HCT116 (cell line): ENCODE measurements around the gene ZCCHC9. TPM values are rescaled to one million over a fixed set of nuclear protein-coding genes. Genes with fewer than 3 reads are reported as not detected.

ENCODE experiments used
- ATAC-seq: fragments of 200-7000 bp; cut with Tn5 transposase; 2 replicates; pipeline ENCODE4 v1.9.1; 2020; ENCODE audit warnings: mild to moderate bottlenecking, moderate library complexity
- BruUV-seq: library from RNA; stranded (reverse); fragments of 400-500 nt; replicated peaks from 2 replicates; lab custom pipeline; 2021; lab: Mats Ljungman, UMichigan
- CTCF ChIA-PET: fragments of 300-600 bp; sonication (Branson Sonifier 250); formaldehyde crosslinking; loops from one replicate; lab custom pipeline; 2021; ENCODE audit warnings: antibody characterized with exemption; lab: Charles Lee
- POLR2A ChIA-PET: fragments of 300-600, 350-600 bp; sonication (Branson Sonifier 250); formaldehyde crosslinking; loops from one replicate; lab custom pipeline; 2021; ENCODE audit warnings: antibody characterized with exemption; lab: Charles Lee
- RAD21 ChIA-PET, 2 experiments: fragments of 300-600 bp; sonication (Branson Sonifier 250); formaldehyde crosslinking; loops; one replicate each; lab custom pipeline; 2023; ENCODE audit warnings: low total read pairs in 2 of 2; ENCODE audit not compliant: uncharacterized antibody in 2 of 2, unreplicated experiment in 2 of 2, low non-redundant PET in 1 of 2; lab: Charles Lee
- DNase-seq: peaks from one replicate; pipeline ENCODE4 v3.0.0-alpha.2; 2010; ENCODE audit warnings: low read depth, low spot score
- H2AFZ ChIP-seq: fragments of 200-600 bp; shearing (Covaris generic), sonication (generic); 2 replicates; pipeline ENCODE4 v1.6.1; 2017; ENCODE audit warnings: low read depth, mixed run types, mixed read lengths, antibody characterized with exemption, low read length; ENCODE audit not compliant: poor library complexity, severe bottlenecking
- H3K27ac ChIP-seq: 2 replicates; pipeline ENCODE4 v1.5.1; 2012; ENCODE audit warnings: low read depth, low read length
- H3K27me3 ChIP-seq: fragments of 200-600 bp; sonication (generic); 2 replicates; pipeline ENCODE4 v1.6.1; 2016; ENCODE audit warnings: mixed run types, low read length, mixed read lengths; ENCODE audit not compliant: insufficient read depth
- H3K36me3 ChIP-seq, 2 experiments: fragments of 200-500 bp in 1 of 2; fragments of 200-600 bp in 1 of 2; sonication (Bioruptor generic) in 1 of 2; sonication (generic) in 1 of 2; 2 replicates each; pipeline versions ENCODE4 v1.5.1 to v1.6.1; 2014 to 2016; ENCODE audit warnings: low read length in 2 of 2, inconsistent platforms in 1 of 2, mixed read lengths in 1 of 2, mixed run types in 1 of 2; ENCODE audit not compliant: insufficient read depth in 2 of 2, control insufficient read depth in 1 of 2
- H3K4me1 ChIP-seq, 2 experiments: fragments of 200-600 bp in 1 of 2; sonication (generic) in 1 of 2; 2 replicates each; pipeline versions ENCODE4 v1.5.1 to v1.6.1; 2012 to 2017; ENCODE audit warnings: low read length in 2 of 2, inconsistent platforms in 1 of 2, mild to moderate bottlenecking in 1 of 2, mixed read lengths in 1 of 2, mixed run types in 1 of 2, moderate library complexity in 1 of 2; ENCODE audit not compliant: insufficient read depth in 2 of 2, control insufficient read depth in 1 of 2
- H3K4me2 ChIP-seq: fragments of 200-600 bp; sonication (generic); 2 replicates; pipeline ENCODE4 v1.6.1; 2017; ENCODE audit warnings: mixed run types, low read length, mixed read lengths
- H3K4me3 ChIP-seq, 2 experiments: fragments of 200-600 bp in 1 of 2; sonication (generic) in 1 of 2; replicated peaks in 1 of 2; 2 replicates each; pipeline ENCODE4 v1.5.1; 2011 to 2016; ENCODE audit warnings: low read length in 2 of 2, control low read depth in 1 of 2, low read depth in 1 of 2, mild to moderate bottlenecking in 1 of 2, mixed read lengths in 1 of 2, mixed run types in 1 of 2
- H3K79me2 ChIP-seq: fragments of 200-600 bp; sonication (generic); 2 replicates; pipeline ENCODE4 v1.6.1; 2017; ENCODE audit warnings: mild to moderate bottlenecking, mixed run types, low read length, moderate library complexity, mixed read lengths; ENCODE audit not compliant: insufficient read depth
- H3K9ac ChIP-seq: fragments of 200-600 bp; sonication (generic); 2 replicates; pipeline ENCODE4 v1.6.1; 2016; ENCODE audit warnings: low read length, mixed read lengths
- H3K9me2 ChIP-seq: fragments of 200-600 bp; sonication (generic), shearing (Covaris generic); 2 replicates; pipeline ENCODE4 v1.6.1; 2017; ENCODE audit warnings: mixed run types, mild to moderate bottlenecking, moderate library complexity; ENCODE audit not compliant: insufficient read depth
- H3K9me3 ChIP-seq, 2 experiments: fragments of 200-500 bp in 1 of 2; fragments of 200-600 bp in 1 of 2; sonication (Bioruptor generic) in 1 of 2; sonication (generic) in 1 of 2; 2 replicates each; pipeline ENCODE4 v1.6.1; 2014 to 2017; ENCODE audit warnings: low read length in 2 of 2, mixed read lengths in 2 of 2, inconsistent platforms in 1 of 2, low read depth in 1 of 2, mild to moderate bottlenecking in 1 of 2, mixed run types in 1 of 2, moderate library complexity in 1 of 2; ENCODE audit not compliant: control insufficient read depth in 1 of 2, insufficient read depth in 1 of 2
- H4K20me1 ChIP-seq: fragments of 200-600 bp; sonication (generic), shearing (Covaris generic); 2 replicates; pipeline ENCODE4 v1.6.1; 2017; ENCODE audit warnings: mixed run types, mild to moderate bottlenecking, moderate library complexity; ENCODE audit not compliant: insufficient read depth
- EGR1 ChIP-seq: IDR thresholded peaks from 2 replicates; pipeline ENCODE4 v1.6.1; 2012; ENCODE audit warnings: low read depth
- EZH2 ChIP-seq: fragments of 200-600 bp; sonication (generic); IDR thresholded peaks from 2 replicates; pipeline ENCODE4 v1.6.1; 2017; ENCODE audit warnings: antibody characterized with exemption, mixed run types
- EZH2phosphoT487 ChIP-seq: fragments of 200-600 bp; IDR thresholded peaks from 2 replicates; pipeline ENCODE4 v1.6.1; 2018; ENCODE audit warnings: antibody characterized with exemption, borderline replicate concordance
- FOSL1 ChIP-seq: IDR thresholded peaks from 2 replicates; pipeline ENCODE4 v1.6.1; 2012; ENCODE audit warnings: low read depth
- RAD21 ChIP-seq: IDR thresholded peaks from 2 replicates; pipeline ENCODE4 v1.6.1; 2012; ENCODE audit warnings: low read depth, mild to moderate bottlenecking
- SIN3A ChIP-seq: IDR thresholded peaks from 2 replicates; pipeline ENCODE4 v1.6.1; 2012; ENCODE audit warnings: low read depth
- SP1 ChIP-seq: IDR thresholded peaks from 2 replicates; pipeline ENCODE4 v1.6.1; 2012; ENCODE audit warnings: low read depth
- SRF ChIP-seq: IDR thresholded peaks from 2 replicates; pipeline ENCODE4 v1.6.1; 2012; ENCODE audit warnings: low read depth
- YY1 ChIP-seq: IDR thresholded peaks from 2 replicates; pipeline ENCODE4 v1.6.1; 2011; ENCODE audit warnings: low read length, low read depth, moderate library complexity, mild to moderate bottlenecking; ENCODE audit not compliant: insufficient replicate concordance; ENCODE audit errors: extremely low read depth
- intact Hi-C: fragments of 100-400 bp; cut with micrococcal nuclease; formaldehyde crosslinking; loops from 2 replicates; pipeline ENCODE4 v1.10.0; 2022
- total RNA-seq: library from RNA; stranded (reverse); gene quantifications from one replicate; pipeline ENCODE4 v1.2.1, GENCODE V29; 2021; ENCODE audit not compliant: unreplicated experiment
- TF ChIP-seq, protein P1 (sequence below): IDR thresholded peaks from 2 replicates; pipeline ENCODE4 v1.6.1; 2011; ENCODE audit warnings: mild to moderate bottlenecking, low read length, moderate library complexity; ENCODE audit not compliant: insufficient replicate concordance; ENCODE audit errors: extremely low read depth

ZCCHC9 gene
- total RNA-seq, 1 experiment from 2014 or later: 33.7 TPM

DNA sequence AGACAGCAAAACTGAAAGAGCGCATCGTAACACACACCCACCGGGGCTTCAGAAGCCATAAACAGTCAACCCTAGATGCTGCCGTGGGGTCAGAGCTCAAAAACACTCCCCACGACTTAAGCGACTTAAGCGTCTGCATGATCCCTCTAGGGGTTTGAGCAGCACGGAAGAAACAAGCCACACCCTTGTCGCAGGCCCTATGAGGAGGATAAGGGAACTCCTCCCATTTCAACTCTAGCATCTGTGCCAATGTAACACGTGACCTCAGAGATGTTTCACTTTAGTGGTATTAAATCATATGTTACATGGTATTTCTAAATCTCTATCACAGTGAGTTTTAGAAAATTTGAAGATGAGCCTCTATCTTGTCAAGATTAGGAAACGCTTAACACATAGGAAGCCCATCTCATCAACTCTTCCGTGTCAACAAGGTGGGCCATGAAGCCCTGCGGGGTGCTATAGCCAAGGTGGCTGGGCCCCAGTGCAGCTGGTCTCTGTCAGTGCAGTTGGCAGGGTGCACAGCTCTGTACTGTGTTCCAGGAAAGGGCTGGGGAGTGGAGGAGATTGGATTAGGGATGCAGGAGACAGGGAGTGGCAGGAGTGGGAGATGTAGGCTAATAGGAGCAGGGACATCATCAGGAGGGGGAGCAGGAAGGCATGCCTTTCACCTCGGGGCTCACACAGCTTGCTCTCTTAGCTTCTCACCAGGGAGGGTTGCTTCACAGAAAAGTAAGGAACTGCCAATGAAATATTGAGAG, 33.1 kb downstream of the ZCCHC9 start:
- Histone ChIP-seq H3K36me3 (no peaks in the 10 kb centered on the region), H3K4me2 (no peak overlapping the region), H3K9me3 (no peaks in the 10 kb centered on the region), H3K27ac (no peak overlapping the region), H3K9me2 (no peaks in the 10 kb centered on the region), H2AFZ (no peak overlapping the region), H3K27me3 (no peaks in the 10 kb centered on the region), H3K4me3 (no peak overlapping the region), H3K79me2 (no peaks in the 10 kb centered on the region), H3K4me1 (no peaks in the 10 kb centered on the region), H4K20me1 (no peaks in the 10 kb centered on the region), H3K9ac (no peak overlapping the region)
- BruUV-seq: no TSS peak
- ChIA-PET RAD21 (no interaction called here), POLR2A (no interaction called here), CTCF (no interaction called here)
- TF ChIP-seq SP1 (no peak), RAD21 (no peak), EGR1 (no peak), EZH2 (no peak), FOSL1 (no peak), YY1 (no peak), EZH2phosphoT487 (no peak), SRF (no peak), SIN3A (no peak)
- TF ChIP-seq, protein P1, sequence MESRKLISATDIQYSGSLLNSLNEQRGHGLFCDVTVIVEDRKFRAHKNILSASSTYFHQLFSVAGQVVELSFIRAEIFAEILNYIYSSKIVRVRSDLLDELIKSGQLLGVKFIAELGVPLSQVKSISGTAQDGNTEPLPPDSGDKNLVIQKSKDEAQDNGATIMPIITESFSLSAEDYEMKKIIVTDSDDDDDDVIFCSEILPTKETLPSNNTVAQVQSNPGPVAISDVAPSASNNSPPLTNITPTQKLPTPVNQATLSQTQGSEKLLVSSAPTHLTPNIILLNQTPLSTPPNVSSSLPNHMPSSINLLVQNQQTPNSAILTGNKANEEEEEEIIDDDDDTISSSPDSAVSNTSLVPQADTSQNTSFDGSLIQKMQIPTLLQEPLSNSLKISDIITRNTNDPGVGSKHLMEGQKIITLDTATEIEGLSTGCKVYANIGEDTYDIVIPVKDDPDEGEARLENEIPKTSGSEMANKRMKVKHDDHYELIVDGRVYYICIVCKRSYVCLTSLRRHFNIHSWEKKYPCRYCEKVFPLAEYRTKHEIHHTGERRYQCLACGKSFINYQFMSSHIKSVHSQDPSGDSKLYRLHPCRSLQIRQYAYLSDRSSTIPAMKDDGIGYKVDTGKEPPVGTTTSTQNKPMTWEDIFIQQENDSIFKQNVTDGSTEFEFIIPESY: no peak
- ATAC-seq (no peak), DNase-seq (no peak)
- intact Hi-C loops: no loop called here
